HUES6 (cell line): ENCODE measurements around the gene CPSF4L.

Source experiments
- H3K27ac ChIP-seq: 2 replicates; pipeline ENCODE4 v1.7.0; 2013; ENCODE audit warnings: low read depth, mild to moderate bottlenecking, low read length, inconsistent platforms
- H3K27me3 ChIP-seq: 2 replicates; pipeline ENCODE4 v1.6.1; 2013; ENCODE audit warnings: low read length; ENCODE audit not compliant: control insufficient read depth, insufficient read depth
- H3K36me3 ChIP-seq: 2 replicates; pipeline ENCODE4 v1.6.1; 2013; ENCODE audit warnings: low read length; ENCODE audit not compliant: control insufficient read depth, insufficient read depth
- H3K4me1 ChIP-seq: 2 replicates; pipeline ENCODE4 v1.6.1; 2013; ENCODE audit warnings: low read length; ENCODE audit not compliant: control insufficient read depth, insufficient read depth
- H3K4me3 ChIP-seq: 2 replicates; pipeline ENCODE4 v1.5.1; 2013; ENCODE audit warnings: low read depth, low read length
- H3K9ac ChIP-seq: one replicate; pipeline ENCODE4 v1.6.1; 2013; ENCODE audit warnings: mild to moderate bottlenecking, low read length
- H3K9me3 ChIP-seq: 2 replicates; pipeline ENCODE4 v1.6.1; 2013; ENCODE audit warnings: low read depth, low read length; ENCODE audit not compliant: control insufficient read depth, insufficient read depth

The CPSF4L gene

DNA sequence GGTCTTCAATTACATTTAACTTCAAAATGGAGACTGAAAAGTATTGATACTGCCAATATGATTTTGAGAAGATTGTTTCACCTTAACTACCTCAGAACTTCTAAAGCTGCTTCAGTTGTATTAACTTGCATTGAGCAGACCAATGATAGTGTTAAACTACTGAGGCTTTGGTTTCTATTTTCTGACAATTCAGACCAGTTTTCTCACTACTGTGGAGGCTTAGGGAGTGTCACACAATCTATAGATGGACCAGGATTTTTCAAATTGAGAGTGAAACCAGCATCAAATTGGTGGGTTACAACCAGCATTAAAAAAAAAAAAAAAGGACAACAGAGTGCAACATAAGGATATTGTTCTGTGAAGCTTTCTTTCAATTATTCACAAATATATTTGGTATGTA is 47.7 kb downstream of the CPSF4L start:
- H3K27me3 ChIP-seq, result no peaks in the 10 kb centered on the region
- no peak overlapping the region for H3K27ac ChIP-seq
- peaks cover 34% of the 10 kb centered on the region for H3K36me3 ChIP-seq
- 0 out of 2 replicates have a peak, but pooled peaks cover 2% of the 10 kb centered on the region for H3K4me1 ChIP-seq
- H3K9me3 ChIP-seq, result no peaks in the 10 kb centered on the region
- H3K4me3 ChIP-seq, result no peak overlapping the region
- H3K9ac ChIP-seq, result no peak overlapping the region

- H3K27ac ChIP-seq, result no peak overlapping the region
- no peak overlapping the region for H3K4me3 ChIP-seq
- H3K36me3 ChIP-seq, result peaks cover 47% of the 10 kb centered on the region
- H3K9ac ChIP-seq, result no peak overlapping the region
- no peaks in the 10 kb centered on the region for H3K9me3 ChIP-seq
- no peaks in the 10 kb centered on the region for H3K27me3 ChIP-seq
- 0 out of 2 replicates have a peak, but pooled peaks cover 2% of the 10 kb centered on the region for H3K4me1 ChIP-seq
These were observed 49.9 kb downstream of the CPSF4L start for GRCh38 chr17:73211745-73212144.

- no peak overlapping the region for H3K27ac ChIP-seq
- H3K4me1 ChIP-seq, result no peaks in the 10 kb centered on the region
- H3K9ac ChIP-seq, result no peak overlapping the region
- peaks cover 56% of the 10 kb centered on the region for H3K36me3 ChIP-seq
- H3K4me3 ChIP-seq, result no peak overlapping the region
- H3K9me3 ChIP-seq, result no peaks in the 10 kb centered on the region
- no peaks in the 10 kb centered on the region for H3K27me3 ChIP-seq
These were observed 51.5 kb downstream of the CPSF4L start for GRCh38 chr17:73210002-73210678.

DNA sequence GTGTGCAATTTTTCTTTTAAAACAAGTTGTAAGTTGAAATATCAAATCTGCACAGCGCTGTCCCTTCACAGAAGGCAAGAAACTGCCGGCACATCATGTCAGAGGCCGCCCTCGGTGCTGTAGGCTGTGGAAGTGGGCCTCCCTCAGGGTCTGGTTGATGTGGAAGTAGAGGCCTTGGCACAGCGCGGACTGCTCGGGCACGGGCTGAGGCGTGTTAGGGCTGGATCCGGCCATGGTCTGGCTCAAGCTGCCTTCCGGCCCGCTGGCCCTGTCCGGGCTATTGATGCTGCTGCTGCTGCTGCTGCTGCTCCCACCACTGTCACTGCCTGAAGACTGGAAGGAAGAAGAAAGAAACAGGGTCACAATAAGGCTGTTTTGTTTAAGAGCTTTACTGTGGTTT is 52.2 kb downstream of the CPSF4L start:
- Histone ChIP-seq H3K27me3 (no peaks in the 10 kb centered on the region), H3K9me3 (no peaks in the 10 kb centered on the region), H3K4me1 (no peaks in the 10 kb centered on the region), H3K4me3 (no peak overlapping the region), H3K27ac (no peak overlapping the region), H3K9ac (no peak overlapping the region), H3K36me3 (peaks cover 56% of the 10 kb centered on the region)

- H3K9me3 ChIP-seq, result no peaks in the 10 kb centered on the region
- H3K36me3 ChIP-seq, result peaks cover 68% of the 10 kb centered on the region
- H3K4me3 ChIP-seq, result no peak overlapping the region
- H3K4me1 ChIP-seq, result no peaks in the 10 kb centered on the region
- no peak overlapping the region for H3K27ac ChIP-seq
- H3K27me3 ChIP-seq, result no peaks in the 10 kb centered on the region
- H3K9ac ChIP-seq, result no peak overlapping the region
These were observed 53.4 kb downstream of the CPSF4L start for GRCh38 chr17:73208139-73208827.

GRCh38 chr17:73205459-73205961 is 56.2 kb downstream of the CPSF4L start:
- Histone ChIP-seq H3K27me3 (no peaks in the 10 kb centered on the region), H3K9me3 (no peaks in the 10 kb centered on the region), H3K36me3 (peaks cover 93% of the 10 kb centered on the region), H3K9ac (no peak overlapping the region), H3K4me3 (no peak overlapping the region), H3K4me1 (no peaks in the 10 kb centered on the region), H3K27ac (no peak overlapping the region)

DNA sequence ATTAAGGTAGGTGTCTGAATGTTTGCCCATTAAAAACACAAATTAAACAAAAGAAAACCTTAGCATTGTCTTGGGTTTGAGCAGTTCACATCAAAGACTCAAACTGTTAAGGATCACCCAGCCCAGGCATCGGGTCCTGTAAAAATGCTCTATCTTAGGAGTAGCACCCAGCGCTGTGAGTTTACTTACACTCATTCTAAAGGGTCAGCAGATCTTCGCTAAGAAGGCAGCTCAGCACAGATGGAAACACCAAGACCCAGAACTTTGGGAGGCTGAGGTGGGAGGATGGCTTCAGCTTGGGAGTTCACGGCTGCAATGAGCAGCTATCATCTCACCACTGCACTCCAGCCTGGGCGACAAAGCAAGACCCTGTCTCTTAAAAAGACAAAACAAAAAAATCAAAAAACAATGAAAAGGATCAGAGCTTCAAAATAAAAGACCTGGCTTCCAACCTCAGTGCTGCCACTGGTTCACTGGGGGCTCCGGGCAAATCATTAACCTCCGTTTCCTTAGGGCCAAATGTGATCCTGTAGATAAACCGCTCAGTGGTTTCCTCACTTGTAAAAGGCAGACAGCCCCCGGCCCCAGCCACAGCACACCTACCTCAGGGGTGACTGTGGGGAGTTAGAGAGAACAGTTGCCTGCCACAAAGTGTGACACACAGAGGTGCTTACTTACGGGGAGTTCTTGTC is 57.7 kb downstream of the CPSF4L start:
- H3K4me3 ChIP-seq, result no peak overlapping the region
- H3K27me3 ChIP-seq, result no peaks in the 10 kb centered on the region
- no peak overlapping the region for H3K9ac ChIP-seq
- no peaks in the 10 kb centered on the region for H3K4me1 ChIP-seq
- H3K27ac ChIP-seq, result no peak overlapping the region
- H3K36me3 ChIP-seq, result peaks cover 95% of the 10 kb centered on the region
- H3K9me3 ChIP-seq, result no peaks in the 10 kb centered on the region

DNA sequence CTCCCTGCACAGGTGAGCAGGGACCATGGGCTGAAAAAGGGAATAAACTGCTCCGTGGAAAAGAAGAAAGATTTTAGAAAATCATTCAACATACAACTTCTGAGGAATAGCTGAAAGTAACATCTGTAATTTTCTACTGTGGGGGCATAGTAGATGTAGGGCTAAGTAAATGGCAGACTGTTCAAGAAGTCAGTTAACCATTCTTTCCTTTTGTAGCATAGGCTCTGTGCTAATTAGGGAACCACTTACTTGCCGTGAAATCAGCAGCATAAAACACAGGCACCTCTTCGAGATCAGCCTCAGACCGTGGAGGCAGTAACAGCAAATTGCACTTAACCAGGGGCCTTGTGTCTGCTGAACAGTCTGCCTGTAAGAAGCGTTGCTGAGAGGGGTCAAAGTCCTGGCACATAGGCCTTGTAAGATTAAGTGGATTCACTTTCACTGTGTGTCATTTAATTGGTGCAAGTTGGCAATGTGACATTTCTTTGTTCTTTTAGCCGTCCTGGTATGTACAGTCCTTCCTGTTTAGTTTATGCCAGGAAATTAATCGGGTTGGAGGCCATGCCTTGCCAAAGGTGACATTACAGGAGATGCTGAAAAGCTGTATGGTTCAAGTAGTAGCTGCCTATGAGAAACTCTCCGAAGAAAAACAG is 58.4 kb downstream of the CPSF4L start:
- Histone ChIP-seq H3K9me3 (no peaks in the 10 kb centered on the region), H3K36me3 (peaks cover 95% of the 10 kb centered on the region), H3K9ac (no peak overlapping the region), H3K4me3 (no peak overlapping the region), H3K27ac (no peak overlapping the region), H3K4me1 (no peaks in the 10 kb centered on the region), H3K27me3 (no peaks in the 10 kb centered on the region)

GRCh38 chr17:73201215-73202069 is 60.2 kb downstream of the CPSF4L start:
- peaks cover 97% of the 10 kb centered on the region for H3K36me3 ChIP-seq

DNA sequence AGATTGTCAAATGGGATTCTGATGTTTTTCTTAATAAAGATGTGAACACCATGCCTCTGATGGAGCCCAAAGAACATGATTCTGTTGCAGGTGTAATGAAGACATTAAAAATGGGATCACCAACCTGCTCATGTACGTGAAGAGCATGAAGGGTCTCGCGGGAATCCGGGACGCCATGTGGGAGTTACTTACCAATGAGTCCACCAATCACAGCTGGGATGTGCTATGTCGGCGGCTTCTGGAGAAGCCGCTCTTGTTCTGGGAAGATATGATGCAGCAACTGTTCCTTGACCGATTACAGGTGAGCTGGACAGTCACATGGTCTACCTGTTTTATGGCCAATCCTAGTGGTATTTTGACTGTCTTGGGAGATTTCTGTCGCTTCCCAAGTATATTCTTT is 61.2 kb downstream of the CPSF4L start:
- no peak overlapping the region for H3K4me3 ChIP-seq
- H3K9me3 ChIP-seq, result no peaks in the 10 kb centered on the region
- no peaks in the 10 kb centered on the region for H3K27me3 ChIP-seq
- no peak overlapping the region for H3K9ac ChIP-seq
- no peaks in the 10 kb centered on the region for H3K4me1 ChIP-seq
- H3K27ac ChIP-seq, result no peak overlapping the region
- peaks cover 87% of the 10 kb centered on the region for H3K36me3 ChIP-seq

More at GRCh38 chr17:73201215-73202069, 60.2 kb downstream of the CPSF4L start:
- Histone ChIP-seq H3K9ac (no peak overlapping the region), H3K9me3 (no peaks in the 10 kb centered on the region), H3K4me3 (no peak overlapping the region), H3K27ac (no peak overlapping the region), H3K27me3 (no peaks in the 10 kb centered on the region), H3K4me1 (no peaks in the 10 kb centered on the region)
